NCI-H226 (cell line): Measurements from ENCODE around the gene GRIK1.
A peak's percentile ranks its signal among the peaks of the same experiment; 100 is the strongest.

ENCODE experiments used
- DNase-seq: peaks from one replicate; pipeline ENCODE4 v3.0.0-alpha.2; 2015

The GRIK1 gene

DNA sequence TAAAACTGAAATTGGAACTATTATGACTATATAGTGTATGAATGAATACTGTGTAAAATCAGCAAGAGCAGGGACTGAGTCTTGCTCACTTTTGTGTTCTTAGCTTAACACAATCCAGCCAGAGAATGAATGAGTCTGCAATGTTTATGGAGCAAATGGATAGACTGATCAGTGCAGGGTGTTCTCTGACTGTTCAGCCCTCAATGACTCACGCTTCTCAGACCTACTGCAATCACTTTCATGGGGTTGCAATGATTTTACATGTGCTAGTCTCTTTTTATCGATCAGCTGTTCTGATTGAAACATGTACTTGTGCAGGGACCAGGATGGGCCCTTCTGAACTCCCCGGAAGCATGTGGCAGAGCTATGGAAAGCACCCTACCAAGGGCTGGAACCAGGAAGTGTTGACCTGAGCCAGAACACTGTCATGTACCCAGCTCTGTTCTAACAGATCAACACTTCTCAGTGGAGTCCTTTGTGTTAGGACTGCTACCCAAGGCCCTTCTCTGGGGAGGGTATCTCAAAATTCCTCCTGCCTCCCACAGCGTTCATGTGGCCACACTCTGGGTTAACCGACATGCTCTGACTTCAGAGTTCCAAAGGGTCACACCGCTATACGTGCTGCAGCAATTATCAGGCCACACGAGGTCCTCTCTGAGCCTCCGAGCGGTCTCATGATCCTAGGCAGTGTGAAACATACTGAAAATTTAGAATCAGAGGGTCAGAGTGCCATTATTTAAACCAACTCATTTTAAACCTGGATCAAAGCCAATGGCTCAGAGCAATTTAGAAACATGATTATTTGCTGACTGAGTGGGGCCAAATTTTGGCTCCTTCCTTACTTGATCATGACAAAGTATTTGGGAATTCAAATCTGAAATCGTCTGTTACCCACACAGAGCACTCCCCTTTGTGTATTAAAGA lies 35.2 kb downstream of the GRIK1 start:
- no peak for DNase-seq

DNA sequence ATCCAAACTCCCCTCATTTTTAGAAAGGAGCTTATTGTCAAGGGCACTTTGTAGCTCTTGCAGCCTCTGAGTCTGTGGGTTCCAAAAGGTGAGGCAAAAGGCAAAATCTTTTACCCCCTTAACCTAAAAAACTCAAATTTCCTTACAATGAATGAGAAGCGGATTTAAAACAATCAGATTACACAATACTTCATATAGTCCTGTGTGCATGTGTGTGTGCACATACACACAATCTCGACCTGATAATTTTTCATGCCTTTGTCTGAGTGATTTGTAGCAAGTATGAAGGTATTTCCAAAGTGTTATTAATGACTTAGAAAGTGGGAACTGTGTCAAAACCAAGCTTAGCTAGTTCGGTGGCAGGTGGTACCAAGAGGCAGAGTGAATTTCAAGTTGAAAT lies 42.9 kb downstream of the GRIK1 start:
- DNase-seq: no peak

DNA sequence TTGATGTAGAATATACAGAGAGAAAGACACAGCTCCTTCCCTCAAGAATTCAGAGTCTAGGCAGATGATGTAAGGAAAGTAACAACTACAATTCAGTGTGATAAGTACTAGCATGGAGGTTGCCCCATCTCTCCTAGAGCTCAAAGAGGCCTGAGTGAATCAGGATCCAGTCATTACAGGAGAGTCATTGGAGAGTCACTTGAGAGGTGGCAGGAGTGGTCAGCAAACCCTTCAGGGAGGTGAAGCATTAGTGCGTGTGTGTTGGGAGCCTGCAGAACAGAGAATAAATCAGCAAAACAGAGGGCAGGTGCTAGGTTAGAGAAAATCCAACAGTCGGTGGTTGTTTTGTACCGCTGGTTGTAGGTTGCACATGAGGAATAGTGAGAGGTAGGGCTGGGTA lies 46.1 kb downstream of the GRIK1 start:
- no peak for DNase-seq

DNA sequence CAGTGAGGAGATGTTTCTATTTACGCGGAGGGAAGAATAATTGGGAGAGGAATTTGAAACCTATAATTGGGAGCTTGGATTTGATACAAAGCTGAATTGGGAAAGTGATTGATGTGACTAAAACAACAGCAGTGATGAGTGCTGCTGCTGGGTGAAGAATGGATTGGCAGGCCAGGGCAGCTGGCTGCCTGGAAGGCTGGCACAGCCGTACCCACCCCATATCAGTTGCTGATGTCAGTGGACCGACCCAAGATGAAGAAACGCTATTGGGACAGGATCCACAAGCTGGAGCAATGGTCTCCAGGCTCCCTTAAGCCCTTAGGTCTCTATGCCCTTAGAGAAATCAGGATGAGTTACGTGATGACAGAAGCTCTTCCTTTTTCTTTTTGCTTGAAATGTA lies 47.4 kb downstream of the GRIK1 start:
- DNase-seq: no peak

DNA sequence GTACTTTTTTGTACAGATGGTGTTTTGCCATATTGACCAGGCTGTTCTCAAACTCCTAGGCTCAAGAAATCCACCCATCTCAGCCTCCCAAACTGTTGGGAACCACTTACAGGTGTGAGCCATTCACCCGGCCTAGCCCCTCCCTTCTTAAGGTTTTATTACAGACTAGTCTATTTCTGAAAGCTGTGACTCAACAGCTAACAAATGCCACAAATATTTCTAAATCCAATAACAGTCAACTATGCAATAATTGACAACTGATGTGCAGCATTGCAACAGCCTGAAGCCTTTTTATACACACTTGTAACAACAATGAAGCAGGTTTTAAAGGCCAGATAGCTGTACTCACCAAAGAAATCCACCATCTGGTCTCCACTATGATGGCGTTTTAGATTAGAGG lies 51.4 kb downstream of the GRIK1 start:
- DNase-seq: no peak

DNA sequence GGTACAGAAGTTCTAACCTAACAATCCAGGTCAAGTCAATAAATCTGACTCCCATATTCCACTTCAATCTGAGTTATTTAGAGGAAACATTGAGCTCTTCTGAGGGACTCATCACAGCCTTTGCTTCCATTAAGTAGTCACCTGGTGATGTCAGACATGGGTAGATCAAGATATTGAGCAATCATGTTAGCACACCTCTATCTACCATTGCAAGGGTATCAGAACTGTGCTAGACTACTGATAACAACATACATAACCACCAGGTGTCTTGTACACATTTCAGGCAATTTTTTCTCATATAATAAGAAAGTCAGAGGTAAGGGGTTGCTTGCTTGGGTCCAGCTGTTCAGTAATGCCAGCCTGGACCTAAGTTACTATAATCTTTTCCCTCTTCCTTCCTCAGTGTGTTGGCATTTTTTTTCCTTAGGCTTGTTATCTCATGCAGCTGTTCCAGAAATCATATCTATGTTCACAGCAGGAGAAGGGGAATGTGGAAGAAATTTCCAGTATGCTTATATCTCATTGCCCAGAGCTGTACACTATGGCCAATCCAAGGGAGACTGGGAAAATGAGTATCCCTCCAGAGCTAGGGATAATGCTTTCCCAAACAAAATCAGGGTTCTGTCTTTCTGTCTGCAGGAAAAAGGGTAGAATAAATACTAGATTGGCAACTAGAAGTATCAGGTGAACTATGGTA lies 52.3 kb downstream of the GRIK1 start:
- DNase-seq: no peak

DNA sequence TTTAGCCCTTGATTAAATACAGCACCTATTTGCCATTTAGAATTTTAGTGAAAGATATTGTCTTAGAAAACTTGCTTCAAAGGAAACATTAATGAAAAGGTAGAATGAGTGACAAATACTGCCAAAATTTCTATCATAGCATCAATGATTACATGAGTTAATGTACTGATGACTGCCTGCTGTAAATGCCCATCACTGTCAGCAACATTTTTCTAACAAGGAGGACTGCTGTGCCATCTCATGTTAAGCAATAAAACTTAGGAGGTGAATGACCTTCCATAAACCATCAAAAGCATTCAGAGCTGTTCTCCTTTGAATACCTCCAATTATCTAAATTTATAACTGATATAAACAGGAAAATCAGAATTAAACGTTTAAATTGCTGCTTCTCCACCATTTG lies 54.3 kb downstream of the GRIK1 start:
- no peak for DNase-seq

DNA sequence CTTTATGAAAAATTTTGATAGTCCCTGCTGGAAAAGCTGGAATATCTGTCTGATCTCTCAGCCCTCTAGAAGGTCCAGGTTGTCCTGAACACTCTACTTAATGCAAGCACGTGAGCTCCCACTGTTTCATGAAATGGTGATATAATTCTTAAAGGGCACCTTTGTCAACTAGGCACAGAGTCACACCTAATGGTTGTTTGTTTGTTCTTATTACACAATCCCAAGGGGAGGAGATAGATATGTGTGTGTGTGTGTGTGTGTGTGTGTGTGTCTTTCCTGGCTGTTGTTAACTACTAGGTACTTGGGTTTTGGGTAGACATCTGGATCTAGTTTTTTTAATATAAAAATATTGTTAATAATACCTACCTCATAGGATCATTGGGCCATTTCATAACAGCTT lies 63.9 kb downstream of the GRIK1 start:
- no peak for DNase-seq

DNA sequence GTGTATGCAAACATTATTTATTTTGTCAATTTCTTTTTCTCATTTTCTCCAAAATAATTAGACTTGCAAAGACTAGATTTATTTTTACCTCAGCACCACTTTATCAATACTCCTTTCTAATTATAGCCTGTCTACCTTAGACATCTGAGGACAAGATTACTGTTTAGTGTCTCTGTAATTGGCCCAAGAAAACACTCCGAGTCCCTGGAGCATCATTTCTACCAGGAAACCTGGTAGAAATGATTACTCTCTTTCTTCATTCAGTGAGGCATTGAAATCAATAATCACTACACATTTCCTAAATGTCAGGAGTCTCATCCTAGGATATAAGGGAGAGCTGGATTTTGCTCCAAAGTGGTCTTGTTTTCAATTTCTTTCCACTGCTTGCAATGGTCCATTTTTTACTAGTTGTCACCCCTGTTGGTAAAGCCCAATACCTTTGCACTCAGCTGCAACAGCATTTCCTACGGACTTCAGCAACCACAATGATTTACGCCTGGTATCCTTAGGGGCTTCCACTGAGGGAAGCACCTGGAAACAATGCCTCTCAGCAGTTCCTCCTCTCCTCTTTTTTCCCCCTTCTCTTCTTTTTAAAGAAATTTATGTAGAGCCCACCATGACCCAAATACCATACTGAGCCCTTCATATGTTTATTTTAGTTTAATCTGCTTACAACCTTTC lies 64.6 kb downstream of the GRIK1 start:
- no peak for DNase-seq

DNA sequence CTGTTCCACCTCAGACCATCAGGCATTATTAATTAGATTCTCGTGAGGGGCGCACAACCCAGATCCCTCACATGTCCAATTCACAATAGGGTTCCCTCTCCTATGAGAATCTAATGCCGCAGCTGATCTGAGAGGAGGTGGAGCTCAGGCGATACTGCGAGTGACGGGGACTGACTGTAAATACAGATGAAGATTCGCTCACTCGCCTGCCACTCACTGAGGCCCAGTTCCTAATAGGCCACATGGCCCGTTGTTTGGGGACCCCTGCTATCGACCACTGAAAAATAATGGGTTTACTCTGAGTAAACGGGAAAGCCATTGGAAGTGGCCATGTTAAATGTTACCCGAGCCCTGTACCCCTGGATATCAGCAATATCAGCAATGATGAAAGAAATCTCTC lies 65.9 kb downstream of the GRIK1 start:
- no peak for DNase-seq

DNA sequence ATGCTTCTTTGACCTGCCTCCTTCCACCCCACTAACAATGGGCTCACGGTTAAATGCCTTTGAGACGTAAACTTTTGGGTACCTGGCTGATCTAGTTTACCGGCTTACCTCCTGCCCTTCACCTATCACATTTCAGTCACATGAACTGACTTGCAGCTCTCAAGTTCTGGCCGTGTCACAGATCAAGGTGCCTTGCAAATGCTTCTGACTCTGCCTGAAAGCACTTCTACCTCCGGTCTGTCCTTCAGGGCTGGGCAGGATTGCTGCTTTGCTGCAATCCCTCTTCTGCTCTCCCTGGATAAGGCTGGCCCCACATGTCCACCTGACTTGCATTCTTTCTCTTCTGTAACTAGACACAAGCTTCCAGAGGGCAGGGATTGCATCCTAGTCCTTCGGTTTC lies 69.0 kb downstream of the GRIK1 start:
- DNase-seq: no peak

DNA sequence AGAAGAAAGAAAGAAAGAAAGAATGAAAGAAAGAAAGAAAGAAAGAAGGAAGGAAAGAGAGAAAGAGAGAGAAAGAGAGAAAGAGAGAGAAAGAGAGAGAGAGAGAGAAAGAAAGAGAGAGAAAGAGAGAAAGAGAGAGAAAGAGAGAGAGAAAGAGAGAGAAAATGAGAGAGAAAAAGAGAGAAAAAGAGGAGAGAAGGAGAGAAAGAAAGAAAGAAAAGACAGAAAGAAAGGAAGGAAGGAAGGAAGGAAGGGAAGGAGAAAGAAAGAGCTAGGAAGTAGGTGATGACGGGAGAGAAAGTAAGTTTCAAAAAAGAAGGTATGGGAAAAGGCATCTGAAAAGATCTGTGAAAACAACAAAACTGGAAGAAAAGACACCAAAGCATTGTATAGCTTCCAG lies 72.0 kb downstream of the GRIK1 start:
- DNase-seq: no peak

DNA sequence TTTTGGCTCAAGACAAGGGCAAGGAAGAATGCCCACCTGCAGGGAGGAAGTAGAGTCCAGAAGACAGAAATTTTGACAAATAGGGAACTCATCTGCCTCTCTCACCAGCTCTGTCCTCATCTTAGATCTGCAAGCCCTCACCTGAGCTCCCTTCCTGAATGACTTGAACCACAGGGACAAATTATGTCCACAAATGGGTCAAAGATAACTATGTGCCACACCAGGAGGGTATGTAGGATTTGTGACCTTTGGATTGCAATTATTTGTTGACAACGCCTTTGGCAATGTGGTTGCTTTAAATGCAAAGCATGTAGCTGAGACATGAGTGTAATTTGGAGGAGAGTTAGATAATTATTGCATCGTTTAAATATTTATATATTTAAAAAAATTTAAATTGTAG lies 79.5 kb downstream of the GRIK1 start:
- DNase-seq: no peak

DNA sequence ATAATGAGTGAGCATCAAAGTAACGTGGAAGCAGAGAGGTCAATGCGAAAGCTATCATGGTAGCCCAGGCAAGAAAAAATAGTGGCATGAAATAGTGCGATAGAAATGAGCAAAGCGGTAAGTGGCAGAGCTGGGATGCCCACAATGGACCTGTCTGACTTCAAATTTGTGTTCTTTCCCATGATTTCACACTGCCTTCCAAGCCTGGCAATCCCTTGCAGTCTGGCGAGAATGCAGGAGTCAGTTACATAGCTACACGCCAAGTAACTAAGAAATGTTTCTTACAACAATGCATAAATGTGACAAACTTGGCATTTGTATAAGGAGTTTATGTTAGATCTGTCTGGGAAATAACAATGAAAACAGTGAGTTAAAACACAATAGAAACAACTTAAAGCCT lies 82.6 kb downstream of the GRIK1 start:
- DNase-seq: no peak

DNA sequence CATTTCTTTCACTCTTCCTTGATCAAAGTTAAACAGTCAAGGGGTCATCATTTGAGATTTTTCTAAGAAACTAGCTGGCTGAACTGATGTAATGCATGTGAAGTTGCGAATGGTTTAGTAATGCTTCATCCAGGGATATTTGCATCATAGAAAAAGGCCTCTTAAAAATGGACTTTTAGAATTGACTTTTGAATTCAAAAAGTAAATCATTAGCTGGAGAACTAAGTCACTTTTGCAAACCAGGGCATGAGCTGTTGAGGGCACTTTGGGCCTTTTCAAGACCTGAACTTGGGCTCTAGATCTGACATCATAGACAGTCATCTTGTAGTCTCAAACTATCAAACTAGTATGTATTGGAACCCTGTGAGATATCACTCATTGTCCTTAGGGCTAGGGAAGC lies 85.0 kb downstream of the GRIK1 start:
- no peak for DNase-seq

DNA sequence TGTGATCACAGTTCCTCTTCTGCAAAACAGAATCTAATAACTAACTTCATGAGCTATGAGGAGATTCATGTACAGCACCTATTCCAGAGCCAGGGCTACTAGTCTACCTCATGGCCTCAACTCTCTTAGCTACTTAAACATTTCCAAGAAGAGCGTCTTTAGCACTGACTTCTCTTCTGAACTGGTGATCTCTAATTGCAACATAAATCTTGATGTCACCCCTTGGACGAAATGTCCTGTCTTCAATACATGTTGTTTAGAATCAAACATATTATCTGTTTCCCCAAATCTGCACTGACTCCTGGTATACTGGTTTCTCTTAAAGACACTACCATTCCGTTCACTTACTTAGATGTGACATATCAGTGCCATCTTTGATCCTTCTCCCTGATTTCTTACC lies 88.2 kb downstream of the GRIK1 start:
- DNase-seq: no peak

DNA sequence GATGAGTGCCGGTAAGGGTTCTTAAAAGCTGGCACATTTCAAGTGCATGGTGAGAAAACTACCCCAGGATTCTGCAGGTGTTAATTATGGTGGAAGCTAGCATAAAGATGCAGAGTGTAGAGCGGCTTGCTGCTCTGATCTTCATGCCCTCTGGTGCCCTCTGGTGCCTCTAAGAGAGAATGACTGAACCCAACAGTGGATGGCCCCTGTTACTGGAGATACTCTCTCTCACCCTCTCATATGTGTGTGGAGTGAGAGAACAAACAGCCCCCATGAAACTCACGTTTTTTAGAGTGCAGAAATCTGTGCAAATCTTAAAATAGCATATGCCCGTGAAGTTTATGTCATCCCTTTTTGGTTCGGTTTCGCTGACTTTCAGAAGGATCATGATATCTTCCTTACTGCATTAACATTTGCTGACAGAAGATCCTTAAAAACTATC lies 90.0 kb downstream of the GRIK1 start:
- peak; percentile 36 for DNase-seq

DNA sequence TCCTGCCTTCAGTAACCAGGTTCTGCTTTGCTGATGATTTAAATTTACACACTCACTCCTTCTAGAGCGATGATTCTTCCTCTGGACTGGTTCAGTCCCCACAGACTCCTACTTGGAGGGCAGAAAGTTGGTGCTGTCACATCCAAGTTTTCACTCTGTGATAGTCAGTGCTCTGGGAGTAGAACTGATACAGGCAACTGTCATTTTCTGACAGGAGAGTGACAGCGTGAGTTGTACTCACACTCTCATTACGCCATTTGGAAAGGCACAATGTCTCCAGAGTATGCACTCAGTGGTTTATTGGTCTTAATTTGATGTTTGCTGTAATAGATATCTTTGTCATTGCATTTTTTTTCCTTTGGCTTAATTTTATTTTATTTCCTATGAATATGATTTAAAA lies 96.0 kb downstream of the GRIK1 start:
- no peak for DNase-seq

DNA sequence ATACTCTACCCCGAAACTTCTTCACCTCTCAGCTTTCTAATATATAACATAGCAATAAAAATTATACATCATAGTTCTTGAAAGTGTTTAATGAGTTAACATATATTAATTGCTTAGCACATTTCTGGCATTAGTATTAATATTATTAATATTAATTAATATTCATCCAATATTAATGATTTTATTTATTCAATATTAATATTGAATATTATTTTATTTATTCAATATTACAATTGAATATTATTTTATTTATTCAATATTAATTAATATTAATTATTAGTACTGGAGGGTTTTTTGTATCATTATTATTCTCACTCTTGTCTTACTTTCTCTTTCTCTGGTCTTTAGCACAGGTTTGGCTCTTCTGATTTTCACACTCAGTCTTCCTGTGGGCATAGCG lies 105.2 kb downstream of the GRIK1 start:
- no peak for DNase-seq

DNA sequence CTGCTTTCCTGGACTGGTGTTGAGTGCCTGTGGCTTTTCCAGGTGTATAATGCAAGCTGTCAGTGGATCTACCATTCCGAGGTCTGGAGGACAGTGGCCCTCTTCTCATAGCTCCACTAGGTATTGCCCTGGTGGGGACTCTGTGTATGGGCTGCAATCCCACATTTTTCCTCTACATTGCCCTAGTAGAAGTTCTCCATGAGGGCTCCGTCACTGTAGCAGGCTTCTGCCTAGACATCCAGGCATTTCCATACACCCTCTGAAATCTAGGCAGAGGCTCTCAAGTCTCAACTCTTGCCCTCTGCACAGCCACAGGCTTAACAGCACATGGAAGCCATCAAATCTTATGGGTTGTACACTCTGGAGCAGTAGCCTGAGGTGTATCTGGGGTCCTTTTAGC lies 107.6 kb downstream of the GRIK1 start:
- no peak for DNase-seq

DNA sequence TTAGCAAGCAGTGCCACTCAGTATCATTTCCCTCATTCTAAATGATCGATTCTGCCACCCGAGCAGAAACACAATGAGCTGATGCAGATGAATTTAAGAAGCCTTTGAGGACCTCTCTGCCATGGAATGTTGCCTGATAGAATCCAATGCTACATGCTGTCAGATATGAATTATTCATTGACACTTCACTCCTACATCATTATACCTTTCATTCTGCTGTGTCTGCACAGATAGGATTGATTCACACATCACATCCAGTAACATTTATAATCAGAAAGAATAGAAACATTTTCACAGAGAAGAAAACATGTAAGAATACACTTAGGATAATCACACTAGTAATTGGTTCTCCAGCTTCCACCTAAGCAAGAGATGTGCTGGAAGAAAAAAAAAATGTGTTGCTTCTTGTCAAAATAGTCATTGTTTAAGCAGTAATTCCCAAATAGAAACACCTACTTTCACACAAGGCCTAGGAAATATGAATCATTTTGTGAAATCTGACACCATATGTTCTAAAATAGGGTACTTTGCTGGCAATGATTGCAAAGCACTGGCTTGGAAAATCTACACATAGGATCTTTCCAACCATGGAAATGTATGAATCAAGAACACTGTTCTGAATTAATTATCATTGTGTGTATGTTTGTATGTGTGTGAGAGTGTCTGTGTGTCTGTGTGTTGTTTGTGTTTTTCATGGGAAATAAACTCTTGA lies 110.1 kb downstream of the GRIK1 start:
- DNase-seq: no peak

DNA sequence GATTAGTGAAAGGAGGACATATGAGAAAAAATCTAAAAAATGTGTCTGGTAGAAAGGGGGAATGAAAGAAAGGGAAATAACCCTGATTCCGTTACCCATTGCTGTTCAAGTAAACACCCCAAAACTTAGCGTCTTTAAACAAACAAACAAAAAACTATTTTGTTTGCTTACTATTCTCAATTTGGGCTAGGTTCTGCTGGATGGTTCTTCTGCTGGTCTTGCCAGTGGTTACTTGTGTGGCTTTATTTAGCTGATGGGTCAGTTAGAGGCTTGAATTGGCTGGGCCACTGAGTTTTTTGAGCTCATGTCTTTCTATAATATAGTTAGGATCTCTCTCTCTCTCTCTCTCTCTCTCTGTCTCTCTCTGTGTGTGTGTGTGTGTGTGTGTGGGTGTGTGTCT lies 112.1 kb downstream of the GRIK1 start:
- no peak for DNase-seq

DNA sequence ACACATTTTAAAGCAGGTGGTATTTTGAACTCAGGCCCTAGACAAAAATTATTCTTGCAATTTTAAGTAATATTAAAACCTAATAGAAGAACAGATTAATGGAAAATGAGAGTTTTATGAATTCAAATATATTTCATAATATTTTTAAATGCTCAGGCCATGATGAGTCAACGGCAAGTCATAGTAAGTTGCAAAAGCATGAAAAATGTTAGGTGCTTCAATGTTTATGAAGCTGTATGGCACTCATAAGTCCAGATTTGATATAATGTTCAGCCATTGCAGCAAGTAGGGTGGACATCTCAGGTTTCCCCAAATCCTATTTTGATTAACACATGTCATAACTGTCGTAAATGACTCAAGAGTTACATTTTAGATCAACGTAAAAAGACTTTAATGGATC lies 112.6 kb downstream of the GRIK1 start:
- DNase-seq: peak; percentile 6
